Suppressor macrophage treated with lipopolysaccharide for 4 hours (primary cell): Measurements from ENCODE around the gene PSMA2.

Experiments used
- DNase-seq: peaks from one replicate; pipeline ENCODE4 v3.0.0-alpha.2; 2020

Gene PSMA2

GRCh38 chr7:42939457-42940240, 7.7 kb upstream of the PSMA2 start:
- no peak for DNase-seq

DNA sequence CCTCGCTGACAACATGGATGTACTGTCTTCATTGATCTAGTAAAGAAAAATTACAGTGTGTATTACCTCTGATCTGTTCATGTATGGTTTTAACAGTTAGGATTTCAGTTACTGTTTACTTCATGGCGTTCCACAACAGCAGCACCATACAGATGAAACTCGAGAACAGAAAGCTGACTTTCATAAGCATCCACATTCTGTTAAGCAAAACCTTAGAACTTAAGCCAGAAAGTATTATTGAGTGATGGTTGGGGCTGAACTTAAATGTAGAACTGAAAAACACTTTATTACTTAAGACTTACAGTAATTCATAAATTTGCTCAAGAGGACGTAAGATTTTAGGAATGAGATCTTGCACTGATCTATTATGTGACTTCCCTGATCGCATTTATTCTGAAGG, 3.9 kb upstream of the PSMA2 start:
- DNase-seq = no peak

DNA sequence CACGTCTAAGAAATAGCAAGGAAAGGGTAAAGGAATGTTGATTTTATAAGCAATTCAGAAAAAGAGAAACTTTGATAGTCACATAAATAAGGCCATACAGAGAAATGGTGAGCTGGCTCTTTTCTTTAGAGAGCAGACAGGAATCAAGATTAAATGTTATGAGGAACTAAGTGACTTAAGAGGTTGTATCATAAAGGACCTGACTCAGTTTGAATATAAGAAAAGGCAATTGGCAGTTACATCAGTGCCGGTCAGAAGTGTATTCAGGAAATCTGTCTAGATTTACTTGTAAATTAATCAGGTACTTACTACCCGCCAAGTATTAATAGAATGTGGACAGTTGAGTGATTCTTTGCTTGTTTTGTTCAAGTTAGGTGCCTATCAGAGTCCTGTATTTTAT, 2.3 kb upstream of the PSMA2 start:
- DNase-seq = peak; percentile 52

- peak; percentile 25 for DNase-seq
These were observed 1.0 kb upstream of the PSMA2 start for GRCh38 chr7:42932811-42933591.

- peak; percentile 80 for DNase-seq
These were observed 534 bp downstream of the PSMA2 start for GRCh38 chr7:42931447-42931833.

GRCh38 chr7:42930889-42931288, 1.1 kb downstream of the PSMA2 start:
- peak; percentile 41 for DNase-seq

DNA sequence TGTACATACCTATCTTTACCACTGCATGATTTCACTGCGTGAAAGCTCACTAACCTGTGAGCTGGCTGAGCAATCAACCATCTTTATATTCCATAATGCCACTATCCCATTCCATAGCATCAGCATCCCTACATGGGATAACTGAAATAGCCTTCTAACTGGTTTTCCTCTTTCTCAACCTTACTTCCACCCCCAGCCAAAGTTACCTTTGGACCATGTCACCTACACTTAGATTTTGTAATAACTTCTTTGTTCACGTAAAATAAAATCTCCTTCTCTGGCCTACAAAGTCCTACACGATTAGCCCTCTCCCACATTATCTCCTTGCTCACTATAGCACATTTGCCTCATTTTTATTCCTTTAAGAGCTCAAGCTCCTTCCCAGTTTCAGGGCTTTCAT, 2.5 kb downstream of the PSMA2 start:
- DNase-seq = no peak

DNA sequence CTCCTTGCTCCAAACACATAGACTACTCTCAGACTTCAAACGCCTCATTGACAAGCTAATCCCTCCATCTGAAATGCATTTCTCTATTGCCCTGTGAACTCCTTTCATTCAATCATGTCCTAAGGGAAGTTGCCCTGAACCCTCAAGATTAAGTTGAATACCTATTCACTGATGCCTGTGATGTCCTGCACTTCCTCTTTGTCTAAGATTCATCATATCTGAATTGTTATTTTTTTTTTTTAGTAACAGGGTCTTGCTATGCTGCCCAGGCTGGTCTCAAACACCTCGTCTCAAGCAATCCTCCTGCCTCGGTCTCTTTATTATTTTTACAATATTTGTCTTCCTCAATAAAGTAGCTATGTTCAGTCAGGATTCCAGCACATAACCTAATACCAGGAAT, 3.2 kb downstream of the PSMA2 start:
- no peak for DNase-seq

GRCh38 chr7:42926204-42926603, 5.8 kb downstream of the PSMA2 start:
- peak; percentile 22 for DNase-seq

GRCh38 chr7:42925630-42926029, 6.3 kb downstream of the PSMA2 start:
- no peak for DNase-seq

DNA sequence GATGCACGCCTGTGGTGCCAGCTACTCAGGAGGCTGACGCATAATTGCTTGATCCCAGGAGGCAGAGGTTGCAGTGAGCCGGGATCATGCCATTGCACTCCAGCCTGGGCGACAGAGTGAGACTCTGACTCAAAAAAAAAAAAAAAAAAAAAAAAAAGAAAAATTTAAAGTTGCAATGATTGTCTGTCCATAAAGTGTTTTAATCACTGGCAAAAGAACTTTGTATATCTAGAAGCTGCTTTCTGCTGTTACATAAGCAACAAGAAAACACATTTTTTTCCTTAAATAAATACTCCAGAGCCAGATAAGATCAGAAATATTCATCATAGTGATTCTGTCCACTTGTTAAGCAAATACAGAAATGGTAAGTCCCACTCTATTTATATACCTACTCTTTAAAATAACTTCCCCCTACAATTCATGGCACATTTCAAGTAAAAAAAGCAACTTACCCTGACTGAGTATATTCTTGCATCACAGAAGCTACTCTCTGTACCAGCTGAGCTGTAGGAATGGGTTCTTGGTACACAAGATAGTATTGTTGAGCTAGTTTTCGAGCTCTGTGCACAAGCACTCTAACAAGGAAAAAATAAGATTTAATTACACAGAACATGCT, 7.6 kb downstream of the PSMA2 start:
- peak; percentile 32 for DNase-seq

DNA sequence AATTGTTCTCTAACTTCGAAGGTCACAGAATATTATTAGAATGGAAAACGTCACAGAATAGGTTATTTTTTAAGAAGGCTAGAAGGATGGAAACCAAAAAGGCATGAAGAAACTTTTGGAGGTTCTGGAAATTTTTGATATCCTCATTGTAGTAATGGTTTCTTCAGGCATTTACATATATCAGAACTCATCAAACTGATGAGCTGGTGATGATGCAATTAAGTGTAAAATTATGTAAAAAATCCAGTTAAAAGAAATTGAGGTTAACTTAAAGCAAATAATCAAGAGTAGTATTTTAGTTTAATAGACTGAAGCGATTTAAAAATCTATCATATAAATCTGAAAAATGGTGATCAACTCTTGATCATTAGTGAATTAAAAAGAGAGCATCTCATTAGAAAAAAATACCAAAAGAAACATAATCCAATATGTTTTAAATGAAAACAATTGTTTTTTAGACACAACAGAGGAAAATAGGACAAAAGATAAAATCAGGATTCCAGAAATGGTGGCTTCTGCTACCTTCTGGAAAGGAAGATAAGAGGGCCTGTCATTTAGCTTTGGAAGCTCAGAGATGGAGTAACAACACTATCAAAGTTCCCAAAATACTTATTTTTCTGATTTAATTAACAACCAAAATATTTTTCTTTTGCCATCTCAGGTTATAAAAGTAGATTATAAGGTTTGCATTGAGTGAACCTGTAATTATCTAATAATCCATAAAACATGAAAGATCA, 9.8 kb downstream of the PSMA2 start:
- DNase-seq = no peak

DNA sequence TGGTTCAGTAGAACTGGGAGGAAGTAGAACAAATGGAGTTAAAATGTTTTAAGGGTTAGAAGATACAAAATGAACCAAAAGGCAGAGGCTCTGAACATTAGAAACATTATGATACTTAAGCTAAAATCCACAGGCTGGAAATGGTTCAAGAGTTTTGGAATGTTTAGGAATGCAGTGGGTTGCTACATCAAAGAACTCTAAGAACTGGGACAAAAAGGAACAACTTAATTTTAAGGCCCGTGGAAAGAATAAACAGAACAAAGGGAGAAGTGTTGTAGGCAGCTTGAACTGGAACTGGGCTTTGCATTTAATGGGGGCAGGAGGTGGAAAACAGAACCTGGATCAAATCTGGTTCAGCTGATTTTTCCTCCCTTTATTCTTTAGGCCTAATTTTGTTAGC, 16.6 kb downstream of the PSMA2 start:
- no peak for DNase-seq

GRCh38 chr7:42914421-42915045, 17.4 kb downstream of the PSMA2 start:
- peak; percentile 67 for DNase-seq

DNA sequence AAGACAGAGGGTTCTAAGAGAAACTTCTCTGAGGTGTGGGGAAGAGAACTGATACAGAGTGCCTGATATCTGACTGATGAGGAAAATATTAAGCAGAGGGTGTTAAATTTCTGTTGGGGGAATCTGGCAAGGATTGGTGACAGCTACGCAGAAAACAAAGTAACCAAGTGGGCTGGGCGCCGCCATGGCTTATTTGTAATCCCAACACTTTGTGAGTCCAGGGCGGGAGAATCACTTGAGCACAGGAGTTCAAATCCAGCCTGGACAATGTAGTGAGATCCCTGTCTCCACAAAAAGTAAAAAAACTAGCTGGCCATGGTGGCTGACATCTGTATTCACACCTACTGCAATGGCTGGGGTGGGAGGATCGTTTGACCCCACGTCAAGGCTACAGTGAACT, 18.0 kb downstream of the PSMA2 start:
- no peak for DNase-seq

GRCh38 chr7:42913591-42913990, 18.4 kb downstream of the PSMA2 start:
- no peak for DNase-seq

DNA sequence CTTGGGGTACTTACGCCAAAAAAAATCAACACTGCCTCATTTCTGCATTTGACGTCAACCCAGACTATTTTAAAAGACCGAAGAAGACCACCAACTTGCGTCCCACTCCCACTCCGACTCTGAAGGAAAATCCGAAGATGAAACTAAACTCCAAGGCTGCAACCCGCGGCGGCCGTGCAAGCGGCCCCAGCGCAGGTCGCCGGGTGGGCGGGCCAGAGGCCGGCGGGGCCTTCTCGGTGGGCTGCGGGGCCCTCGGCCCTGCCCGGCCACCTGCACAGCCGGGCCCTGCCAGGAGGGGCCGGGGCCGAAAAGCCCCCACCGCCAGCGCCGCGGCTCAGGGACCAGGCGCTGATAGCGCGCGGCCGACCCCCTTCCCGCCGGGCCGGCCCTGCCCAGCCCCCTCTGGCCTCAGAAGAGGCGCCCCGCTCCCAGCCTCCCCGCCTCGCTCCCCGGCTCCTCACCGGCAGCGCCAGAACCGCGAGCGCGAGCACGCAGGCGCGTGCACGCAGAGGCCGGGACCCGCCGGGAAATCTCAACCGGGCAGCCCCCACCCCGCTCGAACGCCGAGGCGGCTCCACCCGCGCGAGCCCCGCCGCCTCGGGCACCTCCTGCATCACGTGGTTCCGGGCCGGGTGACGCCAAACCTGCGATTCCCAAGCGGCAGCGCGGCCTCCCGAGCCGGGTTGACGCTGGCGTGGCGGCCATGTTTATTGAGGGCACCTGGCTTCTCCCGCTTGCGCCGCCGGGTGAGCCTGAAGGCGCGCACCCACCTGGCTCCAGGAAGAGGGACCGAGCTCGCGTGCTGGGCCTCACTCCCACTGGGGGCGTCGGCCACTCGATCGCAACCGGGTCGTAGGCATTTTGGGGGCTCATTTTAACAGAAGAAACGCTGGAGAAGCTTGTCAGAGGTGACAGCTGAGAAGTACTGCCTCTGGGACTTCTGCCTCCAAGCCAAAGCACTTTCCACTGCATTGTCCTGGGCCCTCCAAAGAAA, 20.2 kb downstream of the PSMA2 start, which contains the start of gene C7orf25:
Gene C7orf25, minus strand, starts transcription at position 617 of the 994 bp plus-strand sequence. CDS start 1,170 bp downstream, outside the sequence.
- peak; percentile 95 for DNase-seq

DNA sequence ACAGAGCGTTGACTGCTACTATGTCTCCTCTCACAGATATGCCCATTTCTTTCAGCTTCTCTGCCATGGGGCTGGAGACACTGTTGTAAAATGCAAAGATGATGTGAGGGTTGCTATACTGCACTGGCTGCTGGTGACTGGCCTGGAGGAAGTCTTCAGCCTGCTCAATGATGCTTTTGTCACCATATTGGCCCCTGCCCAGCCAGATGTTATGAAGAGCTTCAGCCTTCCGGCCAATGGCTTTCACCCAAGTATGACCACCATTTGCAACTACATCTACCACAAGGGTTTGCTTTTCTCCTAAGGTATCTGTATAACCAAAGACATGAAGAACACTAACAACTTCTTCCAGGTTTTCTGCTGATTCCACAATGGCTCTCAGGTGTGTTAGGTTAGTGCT, 21.7 kb downstream of the PSMA2 start:
- no peak for DNase-seq

GRCh38 chr7:42907316-42907715, 24.7 kb downstream of the PSMA2 start:
- DNase-seq = no peak

- no peak for DNase-seq
These were observed 25.8 kb downstream of the PSMA2 start for GRCh38 chr7:42906181-42906580.

GRCh38 chr7:42902331-42902730, 29.6 kb downstream of the PSMA2 start:
- no peak for DNase-seq
